GM12873 (cell line): Measurements from ENCODE around the gene CD151.
A peak's percentile ranks its signal among the peaks of the same experiment; 100 is the strongest.

Source experiments
- CTCF ChIP-seq: IDR thresholded peaks from 2 replicates; pipeline ENCODE4 v1.5.1; 2012; ENCODE audit warnings: low read depth, mild to moderate bottlenecking, moderate library complexity, low read length, control low read depth; ENCODE audit not compliant: insufficient read depth; ENCODE audit errors: missing control alignments

The CD151 gene

GRCh38 chr11:794766-795633, 37.8 kb upstream of the CD151 start:
- TF ChIP-seq CTCF: no peak

GRCh38 chr11:795634-796564, 36.9 kb upstream of the CD151 start:
- TF ChIP-seq CTCF: no peak

GRCh38 chr11:796565-797295, 36.0 kb upstream of the CD151 start:
- TF ChIP-seq CTCF: no peak

- TF ChIP-seq CTCF: no peak
Observed at GRCh38 chr11:797296-798092, 35.3 kb upstream of the CD151 start.

GRCh38 chr11:798093-798713, 34.5 kb upstream of the CD151 start, which contains the start of gene SLC25A22:
Gene SLC25A22, minus strand, starts transcription at chr11:798281. Its CDS starts 3,275 bp downstream, at chr11:795006.
- TF ChIP-seq CTCF: peak; percentile 72

GRCh38 chr11:799641-800316, 33.0 kb upstream of the CD151 start:
- TF ChIP-seq CTCF: no peak
